GM12891 (cell line): Measurements from ENCODE around the gene WASHC4.

Experiments
- POLR2A ChIP-seq: IDR thresholded peaks from 2 replicates; pipeline ENCODE4 v1.6.1; 2011; ENCODE audit warnings: low read depth, low read length, control low read depth
- POLR2AphosphoS5 ChIP-seq: IDR thresholded peaks from 2 replicates; pipeline ENCODE4 v1.6.1; 2011; ENCODE audit warnings: low read depth, low read length, control low read depth
- POU2F2 ChIP-seq: IDR thresholded peaks from 2 replicates; pipeline ENCODE4 v1.6.1; 2011; ENCODE audit warnings: low read depth, mild to moderate bottlenecking, control low read depth, low read length, moderate library complexity
- TAF1 ChIP-seq: IDR thresholded peaks from 2 replicates; pipeline ENCODE4 v1.6.1; 2011; ENCODE audit warnings: low read depth, low read length, control low read depth

DNA sequence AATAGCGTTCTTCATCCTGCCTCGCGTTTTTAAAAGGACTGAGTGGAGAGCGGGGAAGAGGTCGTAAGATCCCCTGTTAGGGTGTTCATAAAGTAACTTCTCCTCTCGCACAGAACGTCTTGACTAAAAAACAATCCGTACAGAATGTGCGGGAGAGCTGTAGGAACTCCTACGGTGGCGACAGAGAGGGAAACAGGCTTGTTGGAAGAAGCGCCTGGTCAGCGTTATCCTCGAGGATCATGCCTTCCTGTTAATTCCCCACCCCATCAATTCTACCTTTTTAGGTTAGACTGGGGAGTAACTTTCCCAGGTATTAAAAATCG, 399 bp upstream of the WASHC4 start:
- TF ChIP-seq TAF1 (no peak), POLR2A (no peak), POLR2AphosphoS5 (no peak), POU2F2 (no peak)
